ENCODE data around the gene TYK2. TPM values are rescaled to one million over a fixed set of nuclear protein-coding genes. Genes with fewer than 3 reads are reported as not detected.
A peak's percentile ranks its signal among the peaks of the same experiment; 100 is the strongest.

TYK2 gene
- total and polyA plus RNA-seq, 2 of the 13 experiments (the other 11 are each of a cell fraction or from before 2014, with no cell fraction given) = 38.8 to 60.1 TPM

GRCh38 chr19:10424011-10424637 is 43.8 kb upstream of the TYK2 start (continued):
- TF ChIP-seq CREB3 (CRISPR knock-in tag; IDR thresholded peaks at IDR 0.05) = no peak
- 0 out of 2 replicates have a peak, but pooled peaks have one; percentile 26 for TF ChIP-seq ZNF446 (CRISPR knock-in tag; IDR thresholded peaks at IDR 0.05)
- TF ChIP-seq THAP9 (CRISPR knock-in tag; IDR thresholded peaks at IDR 0.05; ENCODE audit: borderline replicate concordance) = 0 out of 2 replicates have a peak, but pooled peaks have one; percentile 17
- TF ChIP-seq E2F5 (CRISPR knock-in tag; conservative IDR thresholded peaks at IDR 0.05) = 0 out of 2 replicates have a peak, but pooled peaks have one; percentile 22
- peak; percentile 75; the same call in 1 of the 2 replicates for TF ChIP-seq ZNF710 (CRISPR knock-in tag; IDR thresholded peaks at IDR 0.05; ENCODE audit: borderline replicate concordance)
- TF ChIP-seq CBX1 (IDR thresholded peaks at IDR 0.05; ENCODE audit: low read depth) = peak; percentile 56
- TF ChIP-seq IRF2 (CRISPR knock-in tag; IDR thresholded peaks at IDR 0.05) = peak; percentile 68
- TF ChIP-seq XBP1 (CRISPR knock-in tag; IDR thresholded peaks at IDR 0.05) = no peak
- TF ChIP-seq SRSF1 (optimal IDR thresholded peaks at IDR 0.05; ENCODE audit: low read depth, low read length) = peak; percentile 36
- TF ChIP-seq ZFP36L2 (CRISPR knock-in tag; IDR thresholded peaks at IDR 0.05) = no peak
- TF ChIP-seq UBTF (CRISPR knock-in tag; IDR thresholded peaks at IDR 0.05) = peak; percentile 68; the same call in 1 of the 2 replicates
- TF ChIP-seq, protein P1, sequence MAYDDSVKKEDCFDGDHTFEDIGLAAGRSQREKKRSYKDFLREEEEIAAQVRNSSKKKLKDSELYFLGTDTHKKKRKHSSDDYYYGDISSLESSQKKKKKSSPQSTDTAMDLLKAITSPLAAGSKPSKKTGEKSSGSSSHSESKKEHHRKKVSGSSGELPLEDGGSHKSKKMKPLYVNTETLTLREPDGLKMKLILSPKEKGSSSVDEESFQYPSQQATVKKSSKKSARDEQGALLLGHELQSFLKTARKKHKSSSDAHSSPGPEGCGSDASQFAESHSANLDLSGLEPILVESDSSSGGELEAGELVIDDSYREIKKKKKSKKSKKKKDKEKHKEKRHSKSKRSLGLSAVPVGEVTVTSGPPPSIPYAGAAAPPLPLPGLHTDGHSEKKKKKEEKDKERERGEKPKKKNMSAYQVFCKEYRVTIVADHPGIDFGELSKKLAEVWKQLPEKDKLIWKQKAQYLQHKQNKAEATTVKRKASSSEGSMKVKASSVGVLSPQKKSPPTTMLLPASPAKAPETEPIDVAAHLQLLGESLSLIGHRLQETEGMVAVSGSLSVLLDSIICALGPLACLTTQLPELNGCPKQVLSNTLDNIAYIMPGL (CRISPR knock-in tag; IDR thresholded peaks at IDR 0.05; ENCODE audit: borderline replicate concordance in 1 of 2, low read depth in 1 of 2) = peak; percentile 75 to 92; a peak in 3 of 4 replicates
- no peak for TF ChIP-seq SRF (IDR thresholded peaks at IDR 0.05; ENCODE audit: low read depth, low read length)
- TF ChIP-seq ZNF251 (CRISPR knock-in tag; IDR thresholded peaks at IDR 0.05) = no peak
- peak; percentile 99 for TF ChIP-seq HINFP (CRISPR knock-in tag; IDR thresholded peaks at IDR 0.05; ENCODE audit: low read depth)
